Cerebellar nuclear complex (tissue), 1 donor: Measurements from ENCODE around the gene PRDM7.
"Not testable (repeated sequence)": the region's sequence is repeated elsewhere in the genome, so short reads cannot be mapped to it uniquely, and the experiment has no call there.

Experiments
- DNase-seq, 2 experiments: peaks; one replicate each; lab custom pipeline; 2025; lab: John Stamatoyannopoulos, UW

Gene PRDM7

GRCh38 chr16:90012991-90013745 lies 64.0 kb downstream of the PRDM7 start:
- no peak for DNase-seq

- DNase-seq = no peak
Measured at GRCh38 chr16:90011908-90012501, 65.1 kb downstream of the PRDM7 start.

GRCh38 chr16:90011508-90011819 lies 65.7 kb downstream of the PRDM7 start:
- DNase-seq = no peak

GRCh38 chr16:90010676-90011507 lies 66.2 kb downstream of the PRDM7 start:
- no peak for DNase-seq

- DNase-seq = no peak
Measured at GRCh38 chr16:90009172-90009899, 67.8 kb downstream of the PRDM7 start.

GRCh38 chr16:90008708-90009145 lies 68.4 kb downstream of the PRDM7 start:
- no peak for DNase-seq

- not testable (repeated sequence) for DNase-seq
Measured at GRCh38 chr16:90007635-90008234, 69.4 kb downstream of the PRDM7 start.

- DNase-seq = no peak
Measured at GRCh38 chr16:90007015-90007414, 70.1 kb downstream of the PRDM7 start.
